Cortex of kidney (tissue), 1 donor: ENCODE results near the gene SLC8A1.

Source experiments
- DNase-seq: peaks from one replicate; lab custom pipeline; 2025; lab: John Stamatoyannopoulos, UW

The SLC8A1 gene

DNA sequence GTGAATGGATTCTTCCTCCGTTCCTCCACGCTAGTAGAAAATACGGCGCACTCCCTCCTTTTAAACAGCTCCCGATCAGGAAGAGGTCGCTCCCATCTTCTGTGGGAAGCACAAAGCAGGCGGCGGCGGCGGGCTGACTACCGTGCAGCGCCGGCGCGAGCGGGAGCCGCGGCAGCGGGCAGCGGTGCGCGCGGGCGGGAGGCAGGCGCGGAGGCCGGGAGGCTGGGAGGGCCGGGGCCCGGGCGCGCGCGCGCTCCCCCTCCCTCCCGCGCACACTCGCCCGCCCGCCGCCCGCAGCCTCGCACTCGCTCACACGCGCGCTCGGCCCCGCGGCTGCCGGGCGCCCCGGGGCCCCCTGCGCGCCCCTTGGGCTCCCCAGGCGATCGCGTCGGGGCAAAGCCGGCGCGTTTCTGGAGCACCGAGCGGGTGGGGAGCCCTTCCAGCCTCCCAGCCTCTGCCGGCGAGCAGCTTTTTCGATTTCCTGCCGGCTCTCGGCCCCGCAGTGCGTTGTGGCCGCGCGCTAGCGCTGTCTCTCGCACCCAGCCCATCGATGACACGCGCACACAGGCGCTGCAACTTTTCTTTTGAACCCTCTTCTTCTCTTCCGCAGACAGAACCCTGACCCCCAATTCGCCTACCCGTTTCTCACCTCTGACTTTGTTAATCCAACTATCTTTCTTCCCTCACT is at the start of gene SLC8A1:
SLC8A1 (minus strand) TSS at position 173 of the 688 bp plus-strand sequence.
- no peak for DNase-seq

DNA sequence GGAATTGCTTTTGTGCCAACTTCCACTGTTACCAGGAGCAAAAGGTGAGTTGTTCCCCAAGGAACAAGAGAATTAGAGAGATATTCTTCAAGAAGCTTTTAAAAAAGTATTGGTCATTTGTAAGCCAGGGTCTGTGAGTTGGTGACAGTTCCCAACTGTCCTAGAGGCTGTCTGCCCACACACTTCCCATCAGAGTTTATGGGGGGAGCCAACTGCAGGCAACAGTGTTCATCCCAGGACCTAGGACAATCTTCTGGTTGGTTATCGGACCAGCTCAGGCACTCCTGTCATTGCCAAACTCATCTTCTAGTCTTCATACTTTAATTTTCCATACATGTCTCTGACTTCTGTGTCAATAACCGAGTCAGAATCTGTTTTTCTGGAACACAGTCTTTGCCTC is 47.5 kb upstream of the SLC8A1 start:
- DNase-seq: no peak

GRCh38 chr2:40497251-40497859 is 45.5 kb upstream of the SLC8A1 start:
- DNase-seq: no peak

DNA sequence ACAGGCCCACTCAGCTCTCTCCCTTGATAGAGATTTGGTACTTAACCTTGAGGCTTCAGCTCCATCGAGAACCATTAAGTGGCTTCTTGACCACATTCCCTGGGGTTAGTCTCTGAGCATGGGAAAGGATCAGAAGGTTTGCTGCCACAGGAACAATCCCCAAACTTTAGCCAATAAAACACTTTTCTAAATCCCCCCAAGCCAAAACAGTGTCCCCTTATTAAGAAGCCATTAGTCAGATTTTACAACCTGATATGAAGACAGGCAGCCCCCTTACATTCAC is 37.7 kb upstream of the SLC8A1 start:
- DNase-seq: no peak

GRCh38 chr2:40488927-40489677 is 37.2 kb upstream of the SLC8A1 start:
- DNase-seq: no peak

DNA sequence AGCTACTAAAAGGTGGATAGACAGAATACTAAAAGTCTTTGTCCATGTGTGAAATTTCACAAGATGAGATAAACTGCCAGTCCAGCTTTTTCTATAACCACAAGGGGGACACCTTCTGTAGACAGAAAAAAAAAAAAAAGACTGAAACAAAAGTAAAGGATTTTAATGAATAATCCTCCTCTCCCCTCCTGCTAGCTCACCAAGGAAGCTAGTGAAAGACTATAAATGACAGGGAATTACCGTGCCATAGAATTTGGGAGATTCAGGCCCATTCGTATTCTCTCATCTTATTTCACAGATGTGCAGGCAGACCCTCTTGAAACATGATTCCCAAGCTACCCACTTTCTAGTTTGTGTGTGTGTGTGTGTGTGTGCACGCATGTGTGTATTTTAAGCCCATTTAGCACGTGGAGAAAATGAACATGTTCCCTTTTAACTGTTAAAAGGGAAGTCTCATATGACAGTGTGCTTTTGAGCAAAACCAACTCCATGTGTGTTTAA is 36.3 kb upstream of the SLC8A1 start:
- DNase-seq: no peak

DNA sequence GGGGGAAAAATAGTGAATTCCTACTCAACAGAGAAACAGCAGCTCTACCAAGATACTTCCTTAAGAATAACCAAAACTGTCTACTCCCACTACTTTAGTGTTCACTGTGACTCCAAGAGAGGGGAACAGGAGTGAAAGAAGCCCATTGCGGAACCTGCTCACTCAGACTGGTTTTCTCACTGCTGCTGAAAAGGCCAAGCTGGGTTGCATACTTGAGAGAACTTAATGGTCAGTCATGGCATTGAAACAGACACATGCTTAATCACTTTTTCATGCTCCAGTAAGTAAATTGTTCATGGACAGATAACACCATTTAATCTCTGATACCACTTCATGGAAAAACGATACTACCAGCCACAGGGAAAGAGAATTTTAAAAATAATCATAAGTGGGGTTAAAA is 35.7 kb upstream of the SLC8A1 start:
- DNase-seq: no peak

DNA sequence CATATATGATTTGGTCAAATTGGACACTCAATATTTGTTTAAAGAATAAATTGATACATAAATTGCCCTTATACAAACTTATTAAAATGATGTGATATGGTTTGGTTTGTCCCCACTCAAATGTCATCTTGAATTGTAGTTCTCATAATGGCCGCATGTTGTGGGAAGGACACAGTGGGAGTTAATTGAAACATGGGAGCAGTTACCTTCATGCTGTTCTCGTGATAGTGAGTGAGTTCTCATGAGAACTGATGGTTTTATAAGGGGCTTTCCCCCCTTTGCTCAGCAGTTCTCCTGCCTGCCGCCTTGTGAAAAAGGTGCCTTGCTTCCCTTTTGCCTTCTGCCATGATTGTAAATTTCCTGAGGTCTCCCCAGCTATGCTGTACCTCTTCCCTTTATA is 34.0 kb upstream of the SLC8A1 start:
- no peak for DNase-seq

DNA sequence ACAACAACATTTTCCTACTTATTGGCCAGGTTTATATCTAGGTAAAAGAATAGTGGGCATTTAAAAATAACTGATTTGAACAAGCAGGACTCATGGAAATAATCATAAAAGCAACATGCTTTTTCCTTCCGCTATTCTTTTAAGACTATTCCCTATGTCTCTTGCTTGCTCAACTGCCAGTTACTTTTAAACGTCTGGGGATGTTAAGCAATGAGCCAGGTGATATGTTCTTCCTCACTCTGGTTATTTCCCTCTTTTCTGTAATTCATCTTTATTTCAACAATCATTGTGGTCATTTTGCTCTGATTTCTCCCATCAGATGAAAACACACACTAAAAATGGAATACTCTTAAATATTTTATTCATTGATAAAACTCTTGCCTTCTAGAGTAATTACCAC is 33.4 kb upstream of the SLC8A1 start:
- no peak for DNase-seq

DNA sequence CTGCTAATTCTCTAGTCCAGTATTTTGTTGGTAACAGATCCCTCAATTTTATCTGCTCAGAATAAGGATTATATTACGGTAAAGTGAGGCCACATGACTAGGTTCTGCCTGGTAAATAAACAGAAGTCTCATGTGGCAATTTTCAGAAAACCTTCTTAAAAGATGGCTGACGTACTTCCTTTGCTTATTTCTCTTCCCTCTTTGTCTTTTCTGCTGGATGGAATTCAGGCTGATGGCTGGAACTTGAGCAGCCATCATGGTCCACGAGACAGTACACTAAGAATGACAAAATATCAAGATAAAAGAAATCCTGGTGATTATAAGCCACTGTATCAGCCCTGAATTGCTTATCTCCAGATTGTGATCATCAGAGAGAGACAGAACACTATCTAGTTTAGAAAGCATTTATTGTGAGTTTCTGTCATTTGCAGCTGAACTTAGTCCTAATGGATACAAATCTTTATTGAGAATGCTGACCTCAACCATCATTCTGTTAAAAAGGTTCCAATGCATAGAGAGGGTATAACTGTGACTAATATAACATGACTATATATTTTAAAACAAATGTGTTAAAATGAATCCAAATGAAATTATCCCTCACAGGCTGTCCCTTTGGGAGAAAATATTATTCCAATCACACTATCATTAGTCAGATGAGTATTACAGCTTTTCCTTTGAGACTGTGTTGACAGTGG is 31.8 kb upstream of the SLC8A1 start:
- DNase-seq: no peak

- no peak for DNase-seq
Observed at GRCh38 chr2:40480596-40480995, 28.7 kb upstream of the SLC8A1 start.

- DNase-seq: no peak
Observed at GRCh38 chr2:40480073-40480472, 28.2 kb upstream of the SLC8A1 start.

DNA sequence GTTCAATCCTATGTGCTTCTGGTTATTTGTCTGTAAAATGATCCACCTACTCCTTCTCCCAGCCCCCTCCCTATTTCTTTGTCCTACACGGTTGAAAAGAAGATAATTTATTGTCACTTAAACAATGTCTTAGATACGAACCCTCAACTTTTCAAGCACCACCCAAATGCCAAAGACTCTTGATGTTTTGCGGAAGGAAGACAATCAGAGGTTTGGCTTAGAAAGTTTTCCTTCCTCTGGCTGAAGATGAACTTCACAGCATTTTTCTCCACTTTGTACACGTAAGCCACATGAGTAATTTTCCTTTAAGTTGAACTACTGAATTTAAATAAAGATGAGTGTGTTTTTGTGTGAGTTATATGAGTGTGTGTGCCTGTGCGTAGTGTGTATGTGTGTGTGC is 25.5 kb upstream of the SLC8A1 start:
- no peak for DNase-seq

- DNase-seq: no peak
Observed at GRCh38 chr2:40476436-40476835, 24.5 kb upstream of the SLC8A1 start.

GRCh38 chr2:40474306-40474705 is 22.4 kb upstream of the SLC8A1 start:
- DNase-seq: no peak

GRCh38 chr2:40471866-40472265 is 20.0 kb upstream of the SLC8A1 start:
- no peak for DNase-seq

DNA sequence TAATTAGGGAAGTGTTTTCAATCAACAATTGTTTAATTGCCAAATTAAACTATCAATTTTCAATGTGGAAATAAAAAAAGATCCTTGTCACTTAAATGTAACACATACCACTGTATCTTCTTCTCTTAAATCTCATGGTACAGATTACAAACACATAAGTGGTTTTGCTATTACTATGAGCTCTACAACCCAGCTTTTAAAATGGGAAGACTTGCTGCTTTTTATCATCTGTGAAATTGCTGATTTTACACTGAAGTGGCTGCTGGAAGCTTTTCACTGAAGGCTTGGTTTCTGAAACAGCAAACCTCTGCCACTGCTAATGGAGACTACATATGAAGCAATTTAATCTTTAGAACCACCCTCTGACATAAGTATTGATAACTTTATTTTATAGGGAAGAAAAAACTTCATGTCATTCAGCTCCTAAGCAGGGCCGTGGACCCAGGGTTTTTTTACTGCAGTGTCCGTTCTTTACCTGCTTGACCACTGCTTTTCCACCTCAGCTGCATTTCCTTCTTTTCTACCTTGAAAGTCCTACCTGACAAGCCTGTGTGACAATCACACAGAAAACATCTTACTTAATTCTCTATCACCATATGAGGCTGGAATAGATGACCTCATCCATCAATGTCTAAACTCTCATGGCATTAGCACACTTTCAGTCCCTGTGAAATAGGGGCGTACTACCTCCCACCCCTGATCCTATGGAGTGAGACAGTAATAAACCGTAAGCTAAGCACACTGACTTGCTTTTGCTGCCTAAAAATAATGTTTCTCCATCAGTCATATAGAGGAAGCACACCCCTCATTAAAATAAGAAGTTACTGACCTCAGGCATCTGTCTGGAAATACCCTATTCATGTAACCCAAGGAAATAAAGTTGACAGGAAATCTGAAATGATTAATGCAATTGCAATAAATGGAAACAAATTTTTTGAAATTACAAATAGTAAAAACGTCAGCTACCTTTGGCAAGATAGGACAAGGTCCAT is 19.2 kb upstream of the SLC8A1 start:
- DNase-seq: no peak

DNA sequence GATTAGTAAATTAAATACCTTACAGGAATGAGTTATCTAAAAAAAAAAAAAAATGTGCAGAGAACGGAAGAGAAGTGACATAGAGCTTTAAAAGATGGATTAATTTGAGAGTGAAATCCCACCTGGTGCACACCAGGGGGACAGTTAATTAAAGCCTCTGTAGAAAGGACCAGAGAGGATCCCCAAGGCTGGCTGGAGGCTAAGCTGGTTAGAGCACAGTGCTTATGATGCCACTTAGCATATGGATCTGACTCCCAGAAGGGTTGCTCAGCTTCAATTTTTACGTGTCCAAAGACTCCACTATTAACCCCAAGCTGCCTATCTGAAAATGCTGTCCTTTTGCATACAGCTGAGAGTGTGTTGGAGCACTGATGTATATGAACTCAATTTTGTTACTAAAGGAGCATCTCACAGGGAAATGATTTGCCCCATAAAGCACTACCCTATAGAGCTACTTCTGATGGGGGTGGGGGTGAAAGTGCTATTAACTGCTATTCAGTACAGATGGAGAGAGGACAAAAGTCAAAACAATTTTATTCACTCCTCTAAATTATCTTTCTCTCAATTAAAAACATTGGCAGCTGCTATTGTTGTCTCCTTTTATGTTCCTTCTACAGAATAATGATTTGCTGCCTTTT is 15.2 kb upstream of the SLC8A1 start:
- no peak for DNase-seq

- DNase-seq: no peak
Observed at GRCh38 chr2:40466332-40466906, 14.5 kb upstream of the SLC8A1 start.

GRCh38 chr2:40463112-40463511 is 11.2 kb upstream of the SLC8A1 start:
- no peak for DNase-seq
